Fibroblast of the aortic adventitia (primary cell): ENCODE data around the gene CCDC97. TPM values are rescaled to one million over a fixed set of nuclear protein-coding genes. Genes with fewer than 3 reads are reported as not detected.
A peak's percentile ranks its signal among the peaks of the same experiment; 100 is the strongest.

ENCODE experiments used
- DNase-seq: peaks from one replicate; pipeline ENCODE4 v3.0.0-alpha.2; 2010; ENCODE audit warnings: low read depth
- H3K4me3 ChIP-seq: 2 replicates; pipeline ENCODE4 v1.5.1; 2011; ENCODE audit warnings: low read depth, mild to moderate bottlenecking, control low read depth, low read length, moderate library complexity
- total RNA-seq: library from RNA; depleted of rRNA; stranded (reverse); fragments of >200 nt; gene quantifications from 2 replicates; pipeline ENCODE4 v1.2.3, GENCODE V29; 2012; ENCODE audit warnings: low replicate concordance
- TF ChIP-seq, protein P1 (sequence below): IDR thresholded peaks from 2 replicates; pipeline ENCODE4 v1.5.1; 2011; ENCODE audit warnings: mild to moderate bottlenecking, low read length, control low read depth, inconsistent platforms; ENCODE audit not compliant: insufficient read depth

Gene CCDC97
- total RNA-seq, 1 donor, result 11.4 TPM

DNA sequence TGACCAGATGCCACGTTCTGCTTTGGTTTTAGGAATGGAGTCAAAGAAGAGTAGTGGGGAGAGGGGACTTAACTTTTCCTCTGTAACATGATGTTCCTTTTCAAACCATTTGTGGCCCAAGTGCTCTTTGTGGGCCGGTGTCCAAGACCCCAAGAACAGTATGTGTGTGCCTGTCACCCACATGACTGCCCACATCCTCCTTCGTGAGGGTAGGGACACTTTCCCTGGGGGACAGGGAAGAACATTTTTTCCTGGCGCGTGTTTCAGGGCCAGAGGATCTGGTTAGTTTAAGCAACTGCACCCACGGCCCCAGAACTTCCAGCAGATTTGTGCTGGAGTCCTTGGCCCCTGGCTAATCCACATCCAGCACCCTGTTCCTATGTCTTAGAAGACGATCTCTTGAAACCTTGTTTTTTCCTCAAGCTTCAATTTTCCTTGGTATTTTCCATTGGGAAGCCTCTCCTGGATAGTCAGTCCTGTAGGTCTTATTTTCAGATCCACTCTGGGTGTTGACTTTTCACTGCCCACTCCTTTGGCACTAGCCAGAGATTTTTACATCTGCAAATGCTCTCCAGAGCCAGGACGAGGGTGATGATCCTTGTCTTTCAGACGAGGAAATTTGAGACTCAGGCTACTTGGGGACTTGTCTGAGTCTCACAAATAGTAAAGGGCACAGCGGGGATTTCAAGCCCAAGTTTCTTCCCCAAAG, 10.8 kb upstream of the CCDC97 start:
- DNase-seq, result peak; percentile 25
- TF ChIP-seq, protein P1, sequence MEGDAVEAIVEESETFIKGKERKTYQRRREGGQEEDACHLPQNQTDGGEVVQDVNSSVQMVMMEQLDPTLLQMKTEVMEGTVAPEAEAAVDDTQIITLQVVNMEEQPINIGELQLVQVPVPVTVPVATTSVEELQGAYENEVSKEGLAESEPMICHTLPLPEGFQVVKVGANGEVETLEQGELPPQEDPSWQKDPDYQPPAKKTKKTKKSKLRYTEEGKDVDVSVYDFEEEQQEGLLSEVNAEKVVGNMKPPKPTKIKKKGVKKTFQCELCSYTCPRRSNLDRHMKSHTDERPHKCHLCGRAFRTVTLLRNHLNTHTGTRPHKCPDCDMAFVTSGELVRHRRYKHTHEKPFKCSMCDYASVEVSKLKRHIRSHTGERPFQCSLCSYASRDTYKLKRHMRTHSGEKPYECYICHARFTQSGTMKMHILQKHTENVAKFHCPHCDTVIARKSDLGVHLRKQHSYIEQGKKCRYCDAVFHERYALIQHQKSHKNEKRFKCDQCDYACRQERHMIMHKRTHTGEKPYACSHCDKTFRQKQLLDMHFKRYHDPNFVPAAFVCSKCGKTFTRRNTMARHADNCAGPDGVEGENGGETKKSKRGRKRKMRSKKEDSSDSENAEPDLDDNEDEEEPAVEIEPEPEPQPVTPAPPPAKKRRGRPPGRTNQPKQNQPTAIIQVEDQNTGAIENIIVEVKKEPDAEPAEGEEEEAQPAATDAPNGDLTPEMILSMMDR, result no peak

DNA sequence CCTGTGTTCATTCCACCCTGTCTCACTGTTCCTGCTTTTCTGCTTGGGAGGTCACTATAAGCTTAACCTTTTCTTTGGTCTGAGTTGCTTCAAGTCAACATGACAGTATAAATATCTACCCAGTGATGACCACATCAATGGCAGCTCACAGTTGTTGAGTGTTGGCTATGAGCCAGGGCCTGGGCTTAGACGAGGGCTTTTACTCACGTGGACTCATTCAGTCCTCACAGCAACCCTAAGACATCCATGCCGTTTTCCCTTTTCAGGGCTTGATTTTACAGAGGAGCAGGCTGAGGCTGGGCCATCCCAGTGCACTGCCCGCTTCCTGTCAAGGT, 10.2 kb upstream of the CCDC97 start:
- TF ChIP-seq, protein P1, result no peak
- peak; percentile 65 for DNase-seq
- no peak overlapping the region for H3K4me3 ChIP-seq

More for the DNA sequence above, 10.8 kb upstream of the CCDC97 start:
- H3K4me3 ChIP-seq, result no peak overlapping the region

DNA sequence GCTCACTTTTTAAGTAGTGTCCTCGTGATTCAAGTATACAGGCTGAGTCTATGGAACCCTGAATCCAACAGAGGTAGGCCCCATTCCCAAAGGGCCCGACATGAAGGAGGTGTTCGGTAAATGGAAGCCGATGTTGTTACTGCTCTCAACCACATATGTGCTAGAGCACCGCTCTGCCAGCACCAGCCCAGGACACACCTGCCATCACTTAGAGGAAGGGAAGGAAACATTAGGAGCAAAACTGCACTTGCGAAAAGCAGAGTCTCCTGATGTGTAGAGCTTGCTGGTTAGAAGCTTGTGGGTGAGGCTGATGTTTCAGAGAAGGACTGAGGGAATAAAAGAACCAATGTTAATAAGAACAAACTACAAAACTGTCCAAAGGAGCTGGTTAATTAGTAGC, 9.4 kb upstream of the CCDC97 start:
- TF ChIP-seq, protein P1, result no peak
- no peak for DNase-seq
- H3K4me3 ChIP-seq, result no peak overlapping the region

DNA sequence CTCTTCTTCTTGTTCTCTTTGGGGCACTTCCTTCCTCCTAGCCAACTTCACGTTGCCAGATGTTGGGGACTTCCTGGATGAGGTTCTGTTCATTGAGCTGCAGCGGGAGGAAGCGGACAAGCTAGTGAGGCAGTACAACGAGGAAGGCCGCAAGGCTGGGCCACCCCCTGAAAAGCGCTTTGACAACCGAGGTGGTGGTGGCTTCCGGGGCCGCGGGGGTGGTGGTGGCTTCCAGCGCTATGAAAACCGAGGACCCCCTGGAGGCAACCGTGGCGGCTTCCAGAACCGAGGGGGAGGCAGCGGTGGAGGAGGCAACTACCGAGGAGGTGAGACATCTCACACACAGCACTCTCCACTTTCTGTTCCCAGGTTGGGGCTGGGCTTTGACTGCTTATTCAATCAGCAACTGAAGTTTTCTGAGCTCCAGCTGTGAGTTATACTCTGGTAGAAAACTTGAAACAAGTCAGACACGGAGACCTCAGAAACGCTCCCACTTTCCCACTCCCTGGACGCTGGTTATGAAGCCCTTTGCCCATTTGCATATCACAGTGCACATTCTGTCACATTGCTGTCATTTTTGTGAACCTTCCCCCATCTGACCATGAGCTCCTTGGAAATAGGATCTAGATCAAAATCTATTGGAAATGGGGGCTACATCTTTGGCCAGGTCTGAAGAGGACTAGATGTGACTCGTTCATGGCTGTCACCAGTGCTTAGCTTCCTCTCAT, 7.2 kb upstream of the CCDC97 start:
- TF ChIP-seq, protein P1, result no peak
- no peak for DNase-seq

DNA sequence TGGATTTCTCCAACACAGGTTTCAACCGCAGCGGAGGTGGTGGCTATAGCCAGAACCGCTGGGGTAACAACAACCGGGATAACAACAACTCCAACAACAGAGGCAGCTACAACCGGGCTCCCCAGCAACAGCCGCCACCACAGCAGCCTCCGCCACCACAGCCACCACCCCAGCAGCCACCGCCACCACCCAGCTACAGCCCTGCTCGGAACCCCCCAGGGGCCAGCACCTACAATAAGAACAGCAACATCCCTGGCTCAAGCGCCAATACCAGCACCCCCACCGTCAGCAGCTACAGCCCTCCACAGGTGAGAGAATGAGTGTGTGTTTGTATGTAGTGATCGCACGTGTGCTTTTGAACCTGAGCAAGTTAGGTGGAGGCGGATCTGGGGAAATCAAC, 6.0 kb upstream of the CCDC97 start:
- TF ChIP-seq, protein P1, result no peak
- no peak overlapping the region for H3K4me3 ChIP-seq
- DNase-seq, result no peak

More for the DNA sequence above, 7.2 kb upstream of the CCDC97 start:
- H3K4me3 ChIP-seq, result no peak overlapping the region

DNA sequence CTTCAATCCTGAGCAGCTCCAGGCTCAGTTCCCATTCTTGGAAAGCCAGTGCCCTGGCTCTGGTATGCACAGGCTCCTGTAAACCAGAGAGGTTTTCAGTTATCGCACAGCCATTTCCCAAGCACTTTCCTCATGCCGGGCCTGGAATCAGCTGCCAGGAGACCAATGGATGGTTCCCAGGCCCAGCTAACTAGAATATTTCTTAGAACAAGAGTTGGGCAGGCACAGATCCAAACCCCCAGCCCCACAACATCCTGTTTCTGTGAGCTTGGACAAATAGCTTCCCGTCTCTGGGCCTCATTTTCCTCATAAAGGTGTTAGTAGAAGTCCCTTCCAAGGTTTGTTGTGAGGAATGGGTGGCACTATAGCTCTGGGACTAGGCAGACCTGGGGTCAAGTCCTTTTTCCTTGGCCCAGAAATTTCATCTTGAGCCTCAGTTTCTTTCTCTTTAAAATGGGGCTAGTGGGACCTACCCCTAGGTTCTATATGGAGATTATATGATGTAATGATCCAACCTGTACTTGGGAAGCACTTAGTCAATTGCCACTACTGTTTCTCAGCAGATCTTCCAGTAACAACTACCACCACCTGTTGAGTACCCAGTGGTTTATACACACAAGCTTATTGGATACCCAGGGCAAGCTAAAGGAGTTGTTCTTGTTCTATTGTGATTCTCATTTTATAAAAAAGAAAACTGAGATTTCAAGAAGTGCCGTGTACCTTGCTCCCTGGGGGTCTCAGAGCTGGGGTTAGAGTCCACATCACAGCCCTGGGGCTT, 5.1 kb upstream of the CCDC97 start:
- H3K4me3 ChIP-seq, result no peak overlapping the region
- DNase-seq, result no peak
- TF ChIP-seq, protein P1, result no peak
